ENCODE data around the gene DRAP1.

The DRAP1 gene

DNA sequence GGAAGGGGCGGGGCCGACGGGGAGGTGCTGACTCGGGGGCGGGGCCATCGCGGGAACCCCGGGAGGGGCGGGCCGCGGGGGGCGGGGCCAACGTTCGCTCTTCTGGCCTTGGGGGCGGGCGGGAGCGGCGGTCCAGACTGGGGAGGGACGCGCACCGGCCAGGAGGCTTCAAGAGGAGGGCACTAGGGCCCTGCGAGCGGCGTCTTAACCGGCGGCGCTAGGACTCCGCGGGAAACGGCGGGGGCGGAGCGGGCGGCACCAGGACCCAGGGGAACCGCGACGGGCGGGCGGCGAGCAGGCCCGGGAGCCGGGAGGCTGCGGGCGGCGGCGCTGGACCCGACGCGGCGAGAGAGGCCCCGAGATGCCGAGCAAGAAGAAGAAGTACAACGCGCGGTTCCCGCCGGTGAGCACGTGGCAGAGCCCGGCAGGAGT is at the start of gene DRAP1:
TSS of gene DRAP1 (plus strand) at position 286 of the 432 bp plus-strand sequence. CDS start at position 362, 76 bp downstream.
- Histone ChIP-seq H3K9me3 (replicated peaks in 1 of 11) (no peaks in the 10 kb centered on the region), H3K27ac (peak within 1 kb of the TSS; percentile 90 to 97 (median 93)), H3K4me1 (peaks cover 51 to 61% (median 55%) of the 10 kb centered on the region in 10 experiments), H3K36me3 (peaks cover 15 to 36% (median 24%) of the 10 kb centered on the region in 11 experiments), H3K27me3 (no peaks in the 10 kb centered on the region), H3K9ac (peak within 1 kb of the TSS; percentile 89 to 99 (median 96)), H3K4me3 (peak within 1 kb of the TSS; percentile 78 to 99 (median 92)), H3K4me2 (peak within 1 kb of the TSS; percentile 94 to 100 (median 99)), H4K20me1 (peaks cover 5 to 36% (median 24%) of the 10 kb centered on the region in 11 experiments; a peak in 14 of 22 replicates)
- no peak for TF ChIP-seq Cebpa-rat (IDR thresholded peaks at IDR 0.05)

DNA sequence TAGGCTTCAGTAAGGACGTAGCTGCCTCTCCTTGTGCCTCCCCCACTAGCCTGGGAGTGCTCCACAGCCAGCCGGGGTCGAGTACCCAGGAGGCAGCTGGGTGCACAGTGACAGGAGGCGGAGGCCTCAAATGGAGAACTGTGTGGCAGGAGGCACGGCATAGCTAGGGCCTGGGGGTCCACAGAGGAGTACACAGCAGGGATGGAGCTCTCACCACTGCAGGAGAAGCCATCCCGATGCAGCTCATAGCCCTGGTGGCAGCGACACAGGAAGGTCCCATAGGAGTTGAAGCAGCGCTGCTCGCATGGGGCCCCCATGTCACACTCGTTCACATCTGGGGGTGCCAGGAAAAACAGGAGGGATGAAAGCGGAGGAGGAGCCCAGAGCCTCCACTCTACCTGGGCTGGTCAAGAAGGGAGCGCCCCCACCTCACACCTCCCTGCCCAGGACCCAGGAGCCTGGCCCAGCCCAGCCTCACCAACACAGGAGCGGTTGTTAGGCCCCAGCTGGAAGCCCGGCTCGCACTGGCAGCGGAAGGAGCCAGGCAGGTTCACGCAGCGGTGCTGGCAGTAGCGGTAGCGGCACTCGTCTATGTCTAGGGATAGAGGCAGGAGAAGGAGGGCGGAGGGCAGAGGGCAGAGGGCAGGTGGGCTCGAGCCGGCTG is 49.5 kb upstream of the DRAP1 start:
- TF ChIP-seq Cebpa-rat (IDR thresholded peaks at IDR 0.05) = no peak
- H3K4me1 ChIP-seq = peaks cover 46 to 84% (median 50%) of the 10 kb centered on the region in 10 experiments
- H3K9me3 ChIP-seq (replicated peaks in 1 of 11) = no peaks in the 10 kb centered on the region
- H3K27me3 ChIP-seq = peaks cover 0 to 33% (median 26%) of the 10 kb centered on the region in 11 experiments; a peak in 19 of 22 replicates
- H3K36me3 ChIP-seq = peaks cover 26 to 37% (median 32%) of the 10 kb centered on the region in 11 experiments
- H3K4me2 ChIP-seq = peak overlapping the region; percentile 74 to 98 (median 92)
- H3K4me3 ChIP-seq = peak overlapping the region in 4 of 10 experiments; percentile 18 to 45 (median 31); a peak in 8 of 20 replicates
- peaks cover 0 to 68% (median 57%) of the 10 kb centered on the region in 11 experiments; a peak in 21 of 22 replicates for H4K20me1 ChIP-seq
- peak overlapping the region; percentile 1 to 59 (median 55); a peak in 16 of 22 replicates for H3K9ac ChIP-seq
- H3K27ac ChIP-seq = peak overlapping the region in 5 of 11 experiments; percentile 13 to 61 (median 52); a peak in 11 of 22 replicates

- Histone ChIP-seq H3K4me2 (peak overlapping the region; percentile 74 to 98 (median 92)), H3K27ac (peak overlapping the region in 5 of 11 experiments; percentile 13 to 61 (median 52); a peak in 11 of 22 replicates), H3K36me3 (peaks cover 21 to 32% (median 27%) of the 10 kb centered on the region in 11 experiments), H3K27me3 (peaks cover 0 to 33% (median 26%) of the 10 kb centered on the region in 11 experiments; a peak in 19 of 22 replicates), H3K4me3 (peak overlapping the region in 5 of 10 experiments; percentile 18 to 45 (median 38); a peak in 9 of 20 replicates), H4K20me1 (peaks cover 0 to 63% (median 55%) of the 10 kb centered on the region in 11 experiments; a peak in 21 of 22 replicates), H3K9me3 (replicated peaks in 1 of 11) (no peaks in the 10 kb centered on the region), H3K9ac (peak overlapping the region; percentile 1 to 59 (median 55); a peak in 16 of 22 replicates), H3K4me1 (peaks cover 46 to 79% (median 50%) of the 10 kb centered on the region in 10 experiments)
- no peak for TF ChIP-seq Cebpa-rat (IDR thresholded peaks at IDR 0.05)
Measured at GRCh38 chr11:65870307-65870658, 48.9 kb upstream of the DRAP1 start.

GRCh38 chr11:65870706-65871681 is 48.2 kb upstream of the DRAP1 start:
- Histone ChIP-seq H4K20me1 (peaks cover 0 to 56% (median 48%) of the 10 kb centered on the region in 11 experiments; a peak in 20 of 22 replicates), H3K4me1 (peaks cover 46 to 74% (median 50%) of the 10 kb centered on the region in 10 experiments), H3K4me2 (peak overlapping the region; percentile 74 to 98 (median 92)), H3K9me3 (replicated peaks in 1 of 11) (no peaks in the 10 kb centered on the region), H3K4me3 (peak overlapping the region in 5 of 10 experiments; percentile 18 to 45 (median 38); a peak in 9 of 20 replicates), H3K9ac (peak overlapping the region; percentile 10 to 59 (median 55); a peak in 19 of 22 replicates), H3K36me3 (peaks cover 14 to 25% (median 20%) of the 10 kb centered on the region in 11 experiments), H3K27ac (peak overlapping the region in 7 of 11 experiments; percentile 10 to 61 (median 45); a peak in 11 of 22 replicates), H3K27me3 (peaks cover 0 to 33% (median 26%) of the 10 kb centered on the region in 11 experiments; a peak in 19 of 22 replicates)
- TF ChIP-seq Cebpa-rat (IDR thresholded peaks at IDR 0.05) = no peak; a peak in 1 of 22 replicates

DNA sequence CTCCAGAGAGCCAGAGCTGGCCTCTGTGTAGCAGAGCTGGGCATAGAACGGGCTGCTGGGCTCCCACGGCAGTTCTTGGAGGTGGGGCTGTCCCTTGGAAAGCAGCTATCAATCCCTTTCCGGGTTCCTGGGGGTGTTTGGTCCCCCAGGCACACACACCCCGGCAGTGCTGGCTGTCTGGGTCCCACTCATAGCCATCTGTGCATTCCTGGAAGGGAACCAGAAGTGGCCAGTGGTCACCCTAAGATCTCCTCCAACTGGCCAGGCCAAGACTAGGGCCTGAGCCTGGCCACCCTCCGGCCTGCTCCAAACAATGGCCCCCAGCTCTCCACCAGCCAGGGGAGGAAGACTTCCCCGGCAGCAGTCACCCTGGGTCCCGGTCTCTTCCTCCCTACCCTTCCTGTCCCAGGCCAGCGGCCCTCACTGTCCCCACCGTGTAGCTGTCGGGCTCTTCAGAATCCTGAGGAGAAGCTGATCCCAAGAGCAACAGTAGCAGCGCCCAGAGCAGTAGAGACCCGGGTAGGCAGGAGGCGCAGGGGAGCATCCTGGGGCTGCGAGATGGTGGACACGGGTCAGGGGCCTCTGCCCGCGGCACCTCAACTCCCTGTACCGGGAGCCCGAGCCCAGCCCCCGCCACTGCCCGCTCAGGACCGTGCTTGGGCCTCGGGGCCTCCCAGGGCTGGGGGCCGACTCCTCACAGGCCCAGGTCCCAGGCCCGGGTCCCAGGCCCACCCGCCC is 47.2 kb upstream of the DRAP1 start:
- Histone ChIP-seq H3K4me3 (no peak overlapping the region), H3K9ac (peak overlapping the region in 8 of 11 experiments; percentile 25 to 59 (median 56); a peak in 11 of 22 replicates)

GRCh38 chr11:65872586-65873317 is 46.5 kb upstream of the DRAP1 start, which contains the start of gene EFEMP2:
TSS of gene EFEMP2 (minus strand) at chr11:65872800. CDS start at chr11:65872354, 446 bp downstream.
- no peak for TF ChIP-seq Cebpa-rat (IDR thresholded peaks at IDR 0.05)
- Histone ChIP-seq H3K36me3 (peaks cover 0 to 9% (median 5%) of the 10 kb centered on the region in 11 experiments; a peak in 6 of 22 replicates), H4K20me1 (peaks cover 0 to 40% (median 32%) of the 10 kb centered on the region in 11 experiments; a peak in 17 of 22 replicates), H3K4me1 (peaks cover 46 to 64% (median 58%) of the 10 kb centered on the region in 10 experiments), H3K27ac (peak within 1 kb of the TSS; percentile 36 to 72 (median 56); a peak in 20 of 22 replicates), H3K4me3 (peak within 1 kb of the TSS; percentile 51 to 72 (median 58)), H3K27me3 (peaks cover 0 to 33% (median 25%) of the 10 kb centered on the region in 11 experiments; a peak in 19 of 22 replicates), H3K4me2 (peak within 1 kb of the TSS; percentile 91 to 100 (median 98)), H3K9me3 (replicated peaks in 1 of 11) (no peaks in the 10 kb centered on the region), H3K9ac (peak within 1 kb of the TSS; percentile 52 to 80 (median 74))

More for the DNA sequence above, 47.2 kb upstream of the DRAP1 start:
- Histone ChIP-seq H3K27me3 (peaks cover 0 to 33% (median 26%) of the 10 kb centered on the region in 11 experiments; a peak in 19 of 22 replicates), H3K9me3 (replicated peaks in 1 of 11) (no peaks in the 10 kb centered on the region), H3K36me3 (peaks cover 4 to 15% (median 11%) of the 10 kb centered on the region in 11 experiments; a peak in 20 of 22 replicates), H3K4me1 (peaks cover 46 to 70% (median 55%) of the 10 kb centered on the region in 10 experiments), H3K27ac (peak overlapping the region in 4 of 11 experiments; percentile 21 to 56 (median 48); a peak in 6 of 22 replicates), H4K20me1 (peaks cover 0 to 46% (median 38%) of the 10 kb centered on the region in 11 experiments; a peak in 20 of 22 replicates), H3K4me2 (peak overlapping the region; percentile 74 to 98 (median 92))
- no peak for TF ChIP-seq Cebpa-rat (IDR thresholded peaks at IDR 0.05)
